ENCODE measurements around the gene PLCG1.

PLCG1 gene

DNA sequence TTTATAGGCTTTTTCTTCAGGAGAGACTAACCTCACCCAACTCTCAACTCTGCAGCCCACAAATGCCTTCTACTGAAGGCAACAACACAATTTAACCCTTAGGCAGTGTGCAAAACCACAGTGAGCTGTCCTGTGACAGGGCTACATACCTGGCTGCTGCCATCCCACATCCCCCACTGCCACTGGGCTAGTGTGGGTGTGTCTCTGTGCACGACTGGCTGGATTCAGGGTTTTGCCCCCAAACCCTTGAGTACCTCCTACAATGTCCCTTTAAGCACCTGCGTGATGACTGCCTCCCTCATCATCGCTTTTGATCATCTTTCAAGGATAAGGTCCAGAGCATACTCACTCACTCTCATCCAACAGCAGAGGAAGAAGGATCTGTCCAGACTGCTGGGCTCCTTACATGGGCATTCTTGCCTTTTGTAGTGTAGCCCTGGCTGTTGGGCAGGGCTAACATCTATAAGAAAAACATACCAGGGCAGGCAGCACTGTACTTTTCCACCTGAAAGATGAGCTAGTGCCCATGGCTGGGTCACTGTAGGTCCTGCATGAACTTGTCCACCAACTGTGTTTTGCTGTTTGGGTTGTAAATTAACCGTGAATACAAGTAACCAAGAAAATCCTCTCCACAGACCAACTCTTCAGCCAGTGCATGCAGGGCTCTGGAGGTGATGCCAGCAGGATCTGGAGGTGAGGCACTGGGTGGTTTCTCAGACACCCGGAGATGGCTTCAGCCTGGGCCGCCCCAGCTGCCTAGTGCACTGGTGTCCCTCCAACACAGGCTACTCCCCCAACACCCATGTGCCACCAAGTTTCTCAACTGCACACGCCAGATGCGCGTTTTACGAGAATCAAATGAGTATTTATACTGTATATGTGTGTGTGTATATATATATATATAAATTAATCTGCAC, 45.2 kb downstream of the PLCG1 start:
- no peak for DNase-seq

DNA sequence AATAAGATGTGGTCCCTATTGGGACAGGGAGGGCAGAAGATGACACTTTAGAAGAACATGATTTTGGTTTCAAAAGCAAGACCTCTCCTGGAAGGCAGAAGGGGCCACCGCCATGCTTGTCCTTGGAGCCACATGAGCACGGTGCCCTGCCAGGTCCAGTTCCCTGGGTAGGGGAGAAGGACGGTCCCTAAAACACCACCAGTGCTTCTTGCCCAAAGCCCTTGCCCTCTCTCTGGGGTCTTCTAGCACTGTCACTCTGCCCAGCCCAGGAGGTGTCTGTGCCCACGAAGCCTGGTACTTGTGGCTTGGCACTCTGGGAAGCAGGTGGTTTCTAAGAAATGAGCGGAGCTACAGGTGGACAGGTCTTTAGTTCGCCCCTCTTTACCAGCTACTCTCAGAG, 46.0 kb downstream of the PLCG1 start:
- no peak for DNase-seq

DNA sequence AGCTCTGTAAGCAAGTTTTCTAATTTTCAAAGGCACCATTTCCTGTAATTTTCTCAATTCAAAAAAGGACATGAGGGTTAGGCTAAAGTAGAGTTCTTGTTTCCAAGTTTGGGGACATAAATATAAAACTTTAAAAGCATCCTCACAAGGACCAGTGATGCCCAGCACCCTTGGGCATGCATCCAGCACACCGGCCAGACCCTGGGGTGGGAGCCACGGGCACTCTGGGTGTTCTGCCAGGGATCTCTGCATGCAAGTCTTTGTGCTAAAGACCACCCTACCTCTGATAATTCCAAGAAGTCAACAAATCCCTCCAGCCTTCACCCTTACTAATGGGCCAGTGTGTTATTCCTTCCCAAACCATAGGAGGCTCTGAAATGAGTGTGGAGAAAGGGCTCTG, 46.5 kb downstream of the PLCG1 start:
- DNase-seq: no peak

DNA sequence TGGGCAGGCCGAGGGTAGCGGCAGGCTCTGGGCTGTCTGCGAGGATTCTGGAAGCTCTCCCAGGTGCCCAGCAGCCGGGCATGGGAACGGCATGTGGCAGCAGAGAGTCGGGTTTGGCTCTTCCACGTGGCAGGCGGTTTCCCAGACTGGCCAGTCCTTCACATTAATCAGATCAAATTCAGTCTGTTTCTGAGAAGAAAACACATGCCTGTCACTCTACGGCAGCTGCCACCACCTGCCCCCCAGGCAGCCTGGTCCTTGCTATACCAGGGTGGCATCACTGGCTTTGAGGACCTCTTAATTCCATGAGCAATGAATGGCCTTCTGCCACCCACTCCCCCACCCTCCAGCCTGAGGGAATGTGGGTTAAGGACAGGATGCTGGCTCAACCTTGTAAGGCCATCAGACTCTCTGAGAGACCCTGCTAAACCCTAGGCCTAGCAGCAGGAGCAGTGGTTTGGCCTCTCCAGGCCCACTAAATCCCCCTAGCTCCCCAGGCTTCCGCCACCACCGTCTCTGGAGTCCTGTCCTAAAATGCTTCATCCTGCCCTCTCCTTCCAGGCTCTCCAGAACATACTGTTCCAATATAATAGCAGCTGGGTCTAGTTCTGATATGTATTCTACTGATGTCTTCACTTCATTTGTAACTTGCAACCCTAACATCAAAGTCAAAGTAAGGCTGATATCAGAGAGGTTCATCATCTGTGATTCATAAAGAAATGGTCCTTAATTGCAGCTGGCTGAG, 47.8 kb downstream of the PLCG1 start:
- DNase-seq: no peak

DNA sequence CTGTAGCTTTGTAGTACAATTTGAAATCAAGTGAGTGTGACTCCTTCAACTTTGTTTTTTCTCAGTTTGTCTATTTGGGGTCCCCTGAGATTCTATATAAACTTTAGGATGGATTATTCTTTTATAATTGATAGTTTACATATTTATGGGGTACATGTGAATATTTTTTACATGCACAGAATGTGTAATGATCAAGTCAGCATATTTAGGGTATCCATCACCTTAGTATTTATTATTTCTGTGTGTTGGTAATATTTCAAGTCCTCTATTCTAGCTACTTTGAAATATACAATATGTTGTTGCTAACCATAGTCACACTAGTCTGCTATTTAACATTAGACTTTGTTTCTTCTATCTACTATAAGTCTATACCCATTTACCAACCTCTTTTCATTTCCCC, 50.3 kb downstream of the PLCG1 start:
- no peak for DNase-seq

DNA sequence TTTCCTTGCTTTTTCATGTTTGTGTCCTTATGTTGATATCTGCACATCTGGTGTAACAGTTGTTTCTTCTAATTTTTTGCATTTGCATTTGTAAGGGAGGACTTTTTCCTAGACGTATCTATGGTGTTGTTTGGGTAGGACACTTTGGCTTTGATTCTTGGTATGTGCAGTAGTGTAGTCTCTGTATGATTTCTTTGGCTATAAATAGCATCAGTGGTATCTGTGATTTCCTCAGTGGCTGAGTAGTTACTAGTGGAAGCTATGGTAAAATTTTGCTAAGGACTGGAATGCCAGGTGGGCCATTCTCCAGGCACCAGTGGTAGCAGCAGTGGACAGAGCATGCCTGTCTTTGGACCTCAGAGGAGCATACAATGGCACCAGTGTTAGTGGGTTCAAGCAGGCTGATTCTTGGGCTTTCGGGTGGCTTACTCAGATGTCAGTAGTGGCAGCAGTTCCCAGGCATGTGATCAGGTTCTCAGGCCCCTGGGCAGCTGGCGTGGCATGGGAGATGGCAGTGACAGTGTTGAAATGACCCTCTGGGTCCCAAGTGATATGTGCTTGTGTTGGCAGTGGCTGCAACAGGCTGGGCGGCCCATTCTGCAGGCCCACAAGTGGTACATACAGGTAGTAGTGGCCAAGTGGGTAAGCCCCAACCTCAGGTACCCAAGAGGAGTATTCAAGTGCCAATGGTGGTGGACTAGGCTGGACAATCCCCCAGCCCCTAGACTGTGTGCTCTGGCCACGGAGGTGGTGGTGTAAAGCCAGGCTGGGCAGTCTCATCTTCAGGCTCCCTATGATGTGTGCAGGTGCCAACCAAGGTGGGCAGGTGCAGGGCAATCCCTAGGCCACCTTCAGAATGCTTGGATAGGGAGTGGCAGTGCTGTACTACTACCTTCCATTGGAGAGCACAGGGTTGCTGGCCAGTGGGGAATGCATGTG, 54.5 kb downstream of the PLCG1 start:
- no peak for DNase-seq

DNA sequence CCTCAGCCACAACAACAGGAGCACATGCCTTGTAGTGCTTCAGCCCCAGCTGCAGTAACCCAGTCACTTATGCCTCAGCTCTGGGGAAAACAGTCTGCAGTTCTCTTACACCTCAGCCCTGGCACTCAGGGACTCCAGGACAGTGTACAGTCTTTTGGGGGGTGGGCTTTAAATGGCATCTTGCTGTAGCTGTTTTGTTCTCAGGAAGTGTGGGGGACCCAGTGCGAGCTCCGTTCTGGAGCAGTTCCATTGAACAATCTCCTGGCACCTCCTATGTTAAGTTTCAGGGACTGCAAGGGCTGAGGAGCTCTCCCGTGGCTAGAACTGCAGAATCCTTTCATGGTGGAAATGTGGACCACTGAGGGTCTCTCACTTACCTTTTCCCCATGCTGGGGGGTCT, 55.2 kb downstream of the PLCG1 start:
- no peak for DNase-seq

DNA sequence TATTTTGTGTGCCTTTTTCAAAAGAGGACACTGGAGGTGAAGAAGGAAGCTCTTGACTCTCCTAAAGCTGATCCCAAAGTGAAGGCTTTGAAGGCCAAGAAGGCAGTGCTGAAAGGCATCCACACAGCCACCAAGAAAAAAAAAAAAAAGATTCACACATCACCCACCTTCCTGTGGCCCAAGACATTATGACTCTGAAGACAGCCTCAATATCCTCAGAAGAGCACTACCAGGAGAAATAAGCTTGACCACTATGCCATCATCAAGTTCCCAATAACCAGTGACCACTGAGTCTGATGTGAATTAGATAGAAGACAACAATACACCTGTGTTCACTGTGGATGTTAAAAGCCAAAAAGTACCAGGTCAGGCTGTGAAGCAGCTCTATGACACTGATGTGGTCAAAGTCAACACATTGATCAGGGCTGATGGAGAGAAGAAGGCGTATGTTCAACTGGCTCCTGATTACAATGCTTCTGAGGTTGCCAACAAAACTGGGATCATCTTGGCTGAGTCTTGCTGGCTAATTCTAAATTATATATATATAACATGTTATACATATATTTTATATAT, 59.4 kb downstream of the PLCG1 start:
- no peak for DNase-seq

DNA sequence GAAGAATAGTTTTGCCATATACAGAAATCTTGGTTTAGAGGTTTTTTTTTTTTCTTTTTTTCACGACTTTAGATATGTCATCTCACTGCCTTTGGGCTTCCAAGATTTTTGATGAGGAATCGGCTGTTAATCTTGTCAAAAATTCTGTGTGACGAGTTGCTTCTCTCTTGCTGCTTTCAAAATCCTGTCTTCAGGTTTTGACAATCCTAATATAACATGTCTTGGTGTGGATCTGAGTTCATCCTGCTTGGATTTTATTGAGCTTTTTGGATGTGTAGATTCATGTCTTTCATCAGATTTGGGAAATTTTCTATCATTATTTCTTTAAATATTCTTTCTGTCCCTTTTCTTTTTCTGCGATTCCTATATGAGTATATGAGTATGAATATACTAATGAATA, 61.1 kb downstream of the PLCG1 start:
- DNase-seq: no peak

DNA sequence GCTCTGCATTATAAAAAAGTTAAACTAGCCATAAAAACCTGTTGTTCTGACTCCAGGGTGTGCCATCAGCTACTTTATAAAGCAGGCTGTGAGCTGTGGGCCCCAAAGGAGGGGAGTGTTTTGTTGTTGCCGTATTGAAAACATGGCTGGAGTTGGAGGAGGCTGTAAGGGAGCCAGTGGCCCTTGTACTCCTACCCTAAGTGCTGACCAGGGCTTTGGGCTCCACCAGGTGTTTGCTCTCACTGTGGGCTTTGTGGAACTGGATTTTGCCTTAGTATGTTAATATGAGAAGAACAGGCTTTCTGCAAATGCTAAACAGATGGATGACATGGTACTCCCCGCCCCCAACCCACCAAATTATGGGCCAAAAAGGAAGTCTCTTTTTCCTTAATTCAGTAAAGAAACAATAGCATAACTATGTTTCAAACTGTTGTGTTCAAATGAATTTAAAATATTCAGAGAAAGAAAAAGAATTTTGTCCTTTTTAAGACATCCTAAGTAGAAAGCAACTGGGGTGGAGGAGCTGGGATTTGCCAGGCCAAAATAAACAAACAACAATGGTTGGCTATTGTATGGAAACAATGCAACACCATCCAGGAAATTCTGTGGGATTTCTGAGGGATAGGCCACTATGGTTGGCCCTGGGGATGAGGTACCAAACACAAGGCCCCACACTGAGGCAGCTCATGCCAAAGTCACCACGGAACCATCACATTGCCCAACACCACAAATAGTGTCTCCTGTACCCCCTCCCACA, 63.3 kb downstream of the PLCG1 start:
- DNase-seq: no peak

DNA sequence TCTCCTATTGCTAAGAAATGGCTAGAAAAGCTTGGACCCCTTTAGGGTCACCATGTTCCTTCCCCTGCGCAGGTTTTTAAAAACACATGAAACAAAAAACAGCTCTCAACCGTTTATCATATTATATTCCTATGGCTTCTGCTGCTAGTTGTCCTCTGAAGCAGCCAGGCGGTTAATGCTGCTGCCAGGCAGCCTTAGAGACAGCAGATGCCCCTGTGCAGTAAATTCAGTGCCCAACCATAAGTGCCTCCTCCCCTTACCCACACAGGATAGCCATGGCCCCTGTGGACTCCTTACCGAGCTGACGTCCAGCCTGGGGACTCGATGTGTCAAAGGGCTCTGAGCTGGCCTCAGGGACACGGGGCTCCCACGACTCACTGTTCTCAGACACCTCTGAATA, 64.4 kb downstream of the PLCG1 start:
- DNase-seq: no peak

DNA sequence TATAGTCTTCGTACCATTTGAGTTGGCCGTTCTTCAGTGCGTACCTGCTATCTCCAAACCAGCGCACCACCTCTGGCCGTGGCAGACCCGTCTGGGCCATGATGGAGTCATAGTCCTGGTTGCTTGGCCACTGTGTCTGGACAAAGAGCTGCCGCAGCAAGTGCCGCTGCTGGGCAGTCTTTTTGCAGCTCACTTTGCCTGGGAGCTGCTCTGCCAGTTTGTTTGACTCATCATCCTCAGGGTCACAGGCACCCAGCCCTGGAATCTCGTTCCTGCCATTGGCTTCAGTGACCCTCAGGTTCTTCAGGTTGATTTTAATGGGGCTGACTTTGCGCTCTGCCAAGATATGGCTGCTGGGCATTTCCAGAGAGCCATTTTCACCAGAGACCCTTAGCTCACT, 65.1 kb downstream of the PLCG1 start:
- DNase-seq: no peak

DNA sequence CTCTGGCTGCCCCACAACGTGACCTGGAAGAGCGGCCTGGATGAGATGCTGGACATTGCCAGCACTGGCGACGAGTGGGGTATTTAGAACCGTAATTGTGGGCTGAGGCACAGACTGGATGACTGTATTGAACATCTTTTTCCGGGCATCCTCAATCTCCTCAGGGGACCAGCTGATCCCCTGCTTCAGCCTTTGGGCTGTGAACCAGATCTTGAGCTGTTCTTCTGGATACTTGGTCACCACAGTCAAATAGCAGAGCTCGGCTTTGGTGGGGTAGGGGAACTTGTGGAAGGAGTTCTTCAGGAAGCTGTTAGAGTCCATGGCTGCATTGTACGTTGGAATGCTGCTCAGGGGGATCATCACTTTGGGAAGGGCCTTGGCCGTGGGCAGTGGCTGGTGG, 66.3 kb downstream of the PLCG1 start:
- no peak for DNase-seq

DNA sequence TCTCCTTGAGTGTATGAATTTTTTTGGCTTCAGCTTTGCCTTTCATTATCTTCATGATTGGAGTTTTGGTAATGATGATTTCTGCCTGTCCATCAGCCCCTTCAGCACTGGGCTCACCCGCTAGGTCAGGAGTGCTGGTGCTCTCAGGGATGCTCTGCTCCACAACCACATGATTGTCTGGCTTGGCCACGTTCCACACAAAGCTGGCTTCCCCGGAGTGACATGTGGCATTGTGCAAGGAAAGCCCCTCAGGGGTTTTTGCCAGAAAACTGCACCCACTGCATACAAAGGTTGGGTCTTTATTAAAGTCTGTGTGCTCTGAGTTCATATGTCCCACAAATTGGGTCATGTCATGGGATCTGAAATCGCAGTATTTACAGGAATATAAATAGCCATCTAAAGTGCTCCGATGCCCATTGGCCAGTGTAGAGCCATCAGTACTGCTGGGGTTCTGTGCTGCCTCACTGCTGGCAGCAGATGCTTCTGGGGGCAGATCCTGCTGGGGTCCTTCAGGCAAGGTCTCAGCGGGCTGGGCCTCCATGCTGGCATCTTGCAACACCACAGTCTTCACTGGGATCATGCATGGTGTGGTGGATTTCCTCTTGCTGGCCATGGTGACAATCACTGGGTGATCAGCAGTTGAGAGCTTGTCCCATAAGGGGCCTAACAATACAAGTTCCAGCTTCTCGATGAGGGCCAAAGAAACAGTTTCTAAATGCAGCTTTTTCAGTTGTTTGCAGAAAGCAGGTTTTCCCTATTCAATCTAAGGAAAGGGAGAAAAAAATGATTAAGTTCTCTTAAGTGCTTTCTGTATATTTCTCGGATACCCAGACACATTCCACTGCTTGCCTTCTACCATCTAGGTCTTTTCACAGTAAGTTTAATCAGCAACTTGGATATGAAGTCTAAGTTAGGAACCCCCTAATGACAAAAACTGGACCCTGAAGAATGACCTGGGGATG, 67.2 kb downstream of the PLCG1 start:
- no peak for DNase-seq

DNA sequence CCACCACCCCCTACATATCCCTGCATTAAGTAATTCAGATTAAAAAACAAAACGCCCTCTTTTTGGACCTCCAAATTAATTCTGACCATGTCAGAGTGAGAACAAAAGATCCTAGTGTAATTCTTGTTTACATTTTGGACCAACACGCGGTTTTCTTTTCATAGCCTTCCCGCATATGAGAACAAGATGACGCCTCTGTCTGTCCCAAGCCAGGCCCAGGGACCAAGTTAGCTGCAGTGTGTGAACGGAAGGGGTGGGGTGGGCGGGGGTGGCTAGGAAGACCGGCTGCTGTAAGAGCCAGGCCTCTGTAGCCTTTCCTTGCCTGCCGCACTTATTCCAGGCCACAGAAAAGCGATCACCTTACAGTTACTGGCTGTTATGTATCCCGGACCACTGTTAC, 68.0 kb downstream of the PLCG1 start:
- DNase-seq: no peak

DNA sequence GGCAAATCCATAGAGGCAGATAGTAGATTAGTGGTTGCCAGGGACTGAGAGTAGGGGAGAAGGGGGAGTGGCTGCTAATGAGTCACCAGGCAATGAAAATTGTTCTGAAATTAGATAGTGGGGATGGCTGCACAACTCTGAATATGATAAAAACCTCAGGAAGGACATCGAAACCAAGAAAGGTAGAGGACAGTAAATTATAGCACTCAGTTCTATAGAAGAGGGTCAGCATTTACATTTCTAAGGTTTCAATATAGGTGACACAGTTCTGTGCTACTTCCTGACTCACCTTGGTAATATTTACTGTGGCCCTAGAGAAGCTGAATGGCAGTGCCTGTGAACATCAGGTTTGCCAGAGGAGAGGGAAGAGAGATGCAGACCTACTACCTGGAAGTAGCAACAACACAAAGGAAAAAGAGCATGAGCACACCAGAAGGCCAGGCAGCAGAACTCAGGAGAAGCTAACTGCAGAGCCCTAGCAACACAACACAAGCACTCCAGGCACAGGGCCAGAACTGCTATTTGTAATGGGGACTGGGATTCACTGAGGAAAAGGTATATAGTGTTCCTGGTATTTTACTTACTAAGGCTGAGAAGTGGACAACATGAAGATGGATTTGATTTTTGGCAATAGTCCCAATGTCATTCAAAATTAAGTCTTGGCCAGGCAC, 75.9 kb downstream of the PLCG1 start:
- DNase-seq: no peak

DNA sequence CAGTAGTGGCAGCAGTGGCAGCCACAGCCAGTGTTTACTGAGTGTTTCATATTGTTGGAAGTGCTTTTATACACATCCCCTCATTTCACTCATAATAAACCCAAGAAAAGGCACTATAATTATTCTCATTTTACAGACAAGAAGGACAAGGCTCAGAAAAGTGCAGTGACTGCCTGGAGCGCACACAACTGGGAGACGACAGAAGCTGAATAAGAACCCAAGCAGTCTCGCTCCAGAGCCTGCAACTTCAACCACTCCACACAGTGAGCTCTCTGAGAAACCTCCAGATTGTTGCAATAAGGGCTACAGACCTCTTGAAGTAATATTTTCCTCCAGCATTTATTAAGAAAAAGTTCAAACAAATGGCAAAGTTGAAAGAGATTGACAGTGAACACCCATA, 76.9 kb downstream of the PLCG1 start:
- no peak for DNase-seq

DNA sequence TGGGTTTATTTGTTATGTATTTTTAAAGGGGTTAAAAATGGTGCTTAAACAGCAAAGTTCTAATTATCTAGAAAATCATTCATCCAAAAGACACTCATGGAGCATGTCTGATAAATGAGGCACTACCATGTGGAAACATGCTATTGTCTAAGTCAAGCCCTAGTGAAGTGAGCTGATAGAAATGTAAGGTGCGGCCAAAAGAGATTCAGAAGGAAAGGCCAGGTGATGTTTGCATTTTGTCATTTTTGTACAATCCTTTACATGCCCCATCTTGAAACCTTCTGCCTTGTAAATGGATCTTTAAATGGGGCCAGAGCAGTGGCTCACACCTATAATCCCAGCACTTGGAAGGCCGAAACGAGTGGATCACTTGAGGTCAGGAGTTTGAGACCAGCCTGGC, 77.3 kb downstream of the PLCG1 start:
- no peak for DNase-seq

DNA sequence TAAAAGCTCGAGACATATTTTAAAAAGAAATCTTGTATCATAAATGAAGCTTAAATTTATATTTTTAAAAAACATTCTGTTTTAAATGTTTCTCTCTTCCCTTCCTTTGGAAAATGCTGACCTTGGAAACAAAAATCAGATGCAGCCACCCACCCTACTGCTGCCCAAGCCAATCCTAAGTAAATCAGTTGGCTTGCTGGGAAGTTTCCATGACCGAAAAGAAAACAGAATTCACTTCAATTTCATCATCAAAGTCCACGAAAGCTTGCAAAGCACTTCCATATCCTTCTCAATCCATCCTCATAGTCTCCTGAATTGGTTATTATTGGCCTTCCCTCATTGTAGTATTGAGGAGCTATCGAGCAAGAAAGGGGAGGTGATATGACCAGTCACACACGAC, 80.1 kb downstream of the PLCG1 start:
- no peak for DNase-seq

DNA sequence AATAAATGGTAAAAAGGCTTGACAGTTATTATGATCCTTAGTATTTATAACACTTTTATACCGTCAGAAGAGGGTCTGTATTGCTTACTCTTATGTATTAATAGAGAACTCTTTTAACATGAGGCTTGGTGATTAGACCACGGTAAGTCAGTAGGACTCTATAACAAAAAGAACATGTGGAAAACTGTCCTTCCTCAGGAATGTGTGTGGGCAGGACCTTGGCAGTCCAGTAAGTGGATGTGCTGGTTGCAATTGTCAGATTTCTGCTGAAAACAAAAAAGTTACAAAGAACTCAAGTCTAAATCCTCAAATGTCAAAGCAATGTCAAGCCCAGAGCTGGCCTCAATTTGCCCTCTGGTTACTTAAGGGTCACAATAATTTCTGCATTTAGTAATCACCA, 81.1 kb downstream of the PLCG1 start:
- DNase-seq: no peak
